COR-L47 (cell line): Measurements from ENCODE around the gene NPAS3.
A peak's percentile ranks its signal among the peaks of the same experiment; 100 is the strongest.

Experiments
- DNase-seq: peaks from one replicate; lab custom pipeline; 2025; lab: John Stamatoyannopoulos, UW

Gene NPAS3

GRCh38 chr14:32940711-32941667 is 2.3 kb downstream of the NPAS3 start:
- DNase-seq = no peak

DNA sequence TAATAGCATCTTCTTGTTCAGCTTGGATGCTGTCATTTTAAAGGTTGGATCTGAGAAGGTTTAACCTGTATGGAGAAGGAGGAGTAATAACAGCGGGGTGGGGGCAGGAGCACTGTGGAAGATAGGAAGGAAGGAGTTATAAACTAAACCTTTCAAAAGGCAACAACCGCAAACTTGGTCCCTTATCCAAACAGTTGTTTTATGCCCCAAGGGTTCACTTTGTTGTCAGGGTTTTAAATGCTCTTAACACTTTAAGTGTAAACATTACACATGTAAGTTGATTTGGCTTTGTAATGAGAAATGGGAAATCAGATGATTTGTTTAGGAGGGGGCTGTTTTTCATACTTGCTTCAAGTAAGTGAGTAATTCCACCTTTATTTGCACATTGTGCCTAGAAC is 3.0 kb downstream of the NPAS3 start:
- DNase-seq = no peak

DNA sequence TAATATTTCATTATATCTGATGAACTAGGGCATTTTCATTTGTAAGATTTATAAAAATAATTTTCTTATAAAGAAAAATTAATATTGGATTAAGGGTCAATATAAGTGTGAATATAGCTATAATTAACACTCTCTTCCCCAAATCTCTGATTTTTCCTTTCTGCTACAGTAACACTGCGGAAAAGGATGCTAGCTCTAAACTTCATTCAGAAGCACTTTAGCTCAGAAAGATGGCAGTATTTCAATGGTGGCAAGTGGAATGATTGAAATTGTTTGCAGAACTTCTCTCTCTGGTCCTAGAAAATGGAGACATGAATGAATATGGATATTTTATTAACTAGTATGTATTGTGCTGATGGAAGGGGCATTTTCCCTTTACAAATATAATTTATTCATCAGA is 8.4 kb downstream of the NPAS3 start:
- no peak for DNase-seq

- no peak for DNase-seq
Measured at GRCh38 chr14:32947792-32948191, 9.1 kb downstream of the NPAS3 start.

DNA sequence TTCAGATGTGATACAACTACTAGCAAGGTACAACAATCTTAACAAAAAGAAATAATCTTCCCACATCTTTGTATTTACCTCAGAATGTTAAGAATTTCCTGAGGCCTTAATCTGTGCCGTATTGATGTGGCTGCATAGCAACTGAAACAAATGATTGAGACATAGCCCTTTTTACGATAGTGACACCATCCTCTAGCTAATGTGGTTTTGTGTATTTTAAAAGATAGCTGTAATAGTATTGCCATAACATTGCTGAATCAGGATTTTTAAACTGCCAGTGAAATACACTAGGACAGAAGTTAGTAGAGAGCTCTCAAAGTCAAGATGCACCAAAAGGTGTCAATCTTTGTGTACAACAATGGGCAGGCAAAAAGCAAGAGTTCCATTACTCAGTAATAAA is 11.9 kb downstream of the NPAS3 start:
- DNase-seq = no peak

- DNase-seq = no peak
Measured at GRCh38 chr14:32967421-32967820, 28.7 kb downstream of the NPAS3 start.

DNA sequence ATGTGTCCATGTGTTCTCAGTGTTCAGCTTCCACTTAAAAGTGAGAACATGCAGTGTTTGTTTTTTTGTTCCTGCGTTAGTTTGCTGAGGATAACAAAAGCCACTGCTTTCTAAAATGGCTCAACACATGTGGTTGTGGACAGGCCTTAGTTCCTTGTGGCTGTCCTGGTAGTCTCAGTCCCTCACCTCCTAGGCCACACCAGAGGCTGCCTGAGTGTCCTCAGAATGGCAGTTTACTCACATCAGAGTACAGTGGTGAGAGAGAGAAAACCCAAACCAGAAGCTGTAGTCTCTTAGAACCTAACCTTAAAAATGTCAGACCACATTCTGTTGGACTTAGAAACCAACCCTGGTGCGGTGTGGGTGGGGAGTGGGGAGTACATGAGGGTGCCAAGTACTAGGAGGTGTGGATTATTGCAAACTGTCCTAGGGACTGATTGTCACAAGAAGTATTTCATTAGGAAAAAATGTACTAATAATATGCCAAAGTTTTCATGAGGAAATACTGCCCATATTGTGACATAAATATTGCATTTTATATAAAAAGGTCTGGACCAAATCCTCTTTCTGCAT is 30.4 kb downstream of the NPAS3 start:
- no peak for DNase-seq

DNA sequence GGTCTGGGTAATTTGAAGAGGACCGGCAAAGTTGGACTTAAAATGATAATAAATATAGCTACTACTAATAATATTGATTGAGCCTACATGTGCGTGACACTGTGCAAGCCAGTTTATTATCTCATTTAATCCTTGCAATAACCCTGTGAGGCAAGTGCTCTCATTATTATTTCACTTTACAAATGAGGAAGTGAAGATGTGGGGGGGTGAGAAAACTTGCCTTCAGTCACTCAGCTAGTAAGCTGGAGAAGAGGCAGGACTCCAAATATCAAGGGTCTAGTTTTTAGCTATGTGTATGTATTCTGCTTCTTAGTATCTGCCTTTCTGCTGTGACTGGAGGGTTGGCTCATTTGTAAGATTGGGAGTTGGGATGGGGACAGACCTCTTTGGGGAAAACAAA is 39.2 kb downstream of the NPAS3 start:
- DNase-seq = no peak

DNA sequence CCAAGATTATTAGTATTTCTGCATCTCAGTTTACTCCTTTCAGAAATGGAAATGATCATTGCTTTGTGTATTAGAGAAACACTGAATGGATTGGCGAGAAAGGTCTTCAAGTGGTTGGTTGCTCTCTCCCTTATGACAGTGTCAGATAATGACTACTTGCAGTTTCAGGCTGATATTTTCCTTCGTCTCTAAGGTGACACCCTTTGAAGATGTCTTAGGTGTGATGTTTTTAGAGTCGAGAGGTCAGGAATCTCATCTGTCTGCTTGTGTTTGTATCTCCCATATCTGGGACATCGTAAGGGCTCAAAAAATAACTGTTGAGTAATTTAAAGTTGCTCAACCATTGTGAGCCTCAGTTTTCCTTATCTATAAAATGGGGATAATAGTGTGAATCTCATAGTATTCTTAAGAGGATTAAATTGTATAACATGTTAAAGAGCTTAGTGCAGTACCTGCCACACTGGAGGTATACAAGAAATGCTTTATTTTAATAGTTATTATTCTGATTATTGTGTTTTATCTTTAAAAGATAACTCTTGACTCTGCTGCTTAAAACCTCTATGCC is 40.1 kb downstream of the NPAS3 start:
- no peak for DNase-seq

GRCh38 chr14:32980178-32980901 is 41.7 kb downstream of the NPAS3 start:
- no peak for DNase-seq

DNA sequence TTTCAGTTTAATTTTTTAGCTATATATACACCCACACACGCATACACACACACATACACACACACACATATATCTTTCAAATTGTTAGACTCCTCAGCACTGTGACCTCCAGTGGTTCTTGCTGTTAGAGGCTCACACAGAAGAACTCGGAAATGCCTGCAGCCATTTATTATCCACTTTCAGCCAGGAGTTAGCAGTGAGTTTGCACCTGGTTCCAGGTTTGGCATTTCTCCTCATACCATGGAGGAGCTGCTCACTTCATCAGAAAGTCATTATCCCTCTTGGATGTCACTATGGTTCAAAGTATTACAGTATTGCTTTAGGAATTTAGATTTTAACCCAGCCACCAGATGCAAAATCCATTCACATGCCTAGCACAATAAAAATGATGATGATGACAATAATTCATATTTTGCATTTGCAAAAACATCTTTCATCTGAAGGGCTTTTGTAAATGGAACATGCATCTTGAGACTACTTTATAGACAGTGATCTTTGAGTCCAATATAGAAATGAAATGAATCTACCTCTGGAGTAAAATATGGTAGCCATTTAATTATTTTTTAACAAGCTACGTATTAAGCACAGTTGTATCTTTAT is 42.3 kb downstream of the NPAS3 start:
- no peak for DNase-seq

DNA sequence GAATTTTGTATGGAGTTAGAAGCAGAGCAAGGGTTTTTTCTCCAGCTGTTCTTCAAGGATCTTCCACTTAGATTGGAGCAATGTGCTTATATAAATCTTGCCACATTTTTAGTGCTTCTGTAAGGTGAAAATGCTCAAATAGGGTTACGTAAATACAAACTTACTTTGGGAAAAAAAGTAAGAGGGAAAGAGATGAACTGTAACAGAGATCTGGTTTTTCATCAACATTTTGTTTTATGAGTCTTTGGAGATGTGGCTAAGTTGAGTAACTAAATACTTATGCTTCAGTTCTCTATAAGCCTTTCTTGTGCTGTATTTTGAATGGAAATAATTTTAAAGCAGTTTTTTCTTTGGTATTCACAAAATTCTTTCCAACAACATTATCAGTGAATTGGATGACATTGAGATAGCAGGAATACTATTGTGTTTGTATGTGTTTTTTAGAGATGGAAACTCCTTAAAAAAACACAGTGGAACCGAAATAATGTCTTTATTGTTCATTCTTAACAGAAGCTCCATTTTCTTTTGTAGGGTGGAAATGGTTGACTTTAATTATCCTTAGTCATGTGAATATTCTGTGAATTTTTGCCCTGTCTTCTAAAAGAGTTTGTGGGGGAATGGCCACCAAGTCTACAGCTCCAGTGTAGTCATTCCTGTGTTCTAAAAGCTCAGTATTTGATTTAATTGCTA is 45.7 kb downstream of the NPAS3 start:
- no peak for DNase-seq

DNA sequence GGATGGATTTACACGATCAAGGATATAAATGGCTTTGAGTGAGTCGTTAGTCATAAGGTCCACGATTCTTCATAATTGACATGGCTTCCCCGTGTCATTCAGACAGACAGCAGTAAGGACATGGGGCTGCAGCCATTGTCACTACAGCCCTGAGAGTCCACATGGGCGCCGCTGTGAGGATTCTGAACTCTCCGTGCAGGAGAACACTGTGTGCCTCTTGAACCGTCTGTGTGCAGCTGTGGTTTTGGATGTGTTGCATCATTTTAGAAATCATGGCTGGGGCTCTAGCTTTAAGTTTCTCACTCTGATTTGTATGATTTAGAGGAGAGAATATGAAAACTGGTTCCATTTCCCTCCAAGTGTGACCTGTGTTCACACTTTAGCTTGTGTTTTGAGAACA is 47.2 kb downstream of the NPAS3 start:
- DNase-seq = no peak

DNA sequence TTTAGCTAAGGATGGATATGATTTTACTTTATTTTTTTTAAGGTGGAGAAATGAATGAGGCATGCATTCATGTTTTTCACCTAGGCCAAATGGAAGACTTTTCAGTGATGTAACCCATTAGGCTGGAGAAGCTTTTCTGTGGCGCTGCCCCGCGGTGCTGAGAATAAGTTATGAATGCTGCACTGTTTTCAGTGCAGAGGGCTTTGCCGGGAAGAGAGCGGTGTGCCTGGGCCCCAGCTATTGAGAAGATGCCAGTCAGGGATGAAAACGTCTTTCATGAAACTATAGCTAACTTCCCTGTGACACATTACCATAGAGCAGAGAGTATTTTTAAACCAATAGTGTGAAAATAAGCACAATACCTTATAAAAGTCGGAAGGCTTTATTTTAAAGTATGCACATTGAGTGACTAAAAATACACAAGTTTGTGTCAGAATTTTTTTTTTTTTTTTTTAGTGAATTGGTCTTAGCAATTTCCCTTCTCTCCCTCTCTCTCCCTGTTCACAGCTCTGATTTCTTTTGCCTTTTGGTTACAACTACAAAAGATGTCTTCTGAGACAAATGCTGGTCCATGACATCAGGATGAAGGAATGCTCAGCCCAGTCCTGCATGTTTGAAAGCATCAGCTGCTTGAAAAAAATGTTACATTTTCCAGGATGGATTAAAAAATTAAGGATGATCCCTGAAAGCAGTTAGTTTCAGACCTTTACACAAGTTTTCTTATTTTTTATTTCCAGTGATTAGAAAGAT is 48.3 kb downstream of the NPAS3 start:
- DNase-seq = no peak

DNA sequence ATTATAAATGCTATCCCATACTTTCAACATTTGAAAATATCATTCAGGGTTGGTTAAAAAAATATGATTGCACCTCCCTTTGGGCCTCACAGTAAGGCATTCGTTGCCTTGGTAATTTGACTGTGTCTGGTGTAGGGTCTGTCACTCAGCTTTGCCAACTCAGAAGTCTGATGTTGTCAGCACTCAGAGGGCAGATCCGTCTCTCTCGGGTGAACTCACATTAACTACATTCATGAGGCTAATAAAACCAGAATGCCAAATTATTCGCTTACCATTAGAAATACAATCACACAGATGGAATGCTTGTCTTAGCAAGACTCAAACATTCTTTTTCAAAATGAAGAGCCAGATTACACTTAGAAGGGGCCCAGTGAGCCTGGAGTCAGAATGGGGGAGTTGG is 53.0 kb downstream of the NPAS3 start:
- DNase-seq = no peak

GRCh38 chr14:32993921-32994320 is 55.2 kb downstream of the NPAS3 start:
- no peak for DNase-seq

DNA sequence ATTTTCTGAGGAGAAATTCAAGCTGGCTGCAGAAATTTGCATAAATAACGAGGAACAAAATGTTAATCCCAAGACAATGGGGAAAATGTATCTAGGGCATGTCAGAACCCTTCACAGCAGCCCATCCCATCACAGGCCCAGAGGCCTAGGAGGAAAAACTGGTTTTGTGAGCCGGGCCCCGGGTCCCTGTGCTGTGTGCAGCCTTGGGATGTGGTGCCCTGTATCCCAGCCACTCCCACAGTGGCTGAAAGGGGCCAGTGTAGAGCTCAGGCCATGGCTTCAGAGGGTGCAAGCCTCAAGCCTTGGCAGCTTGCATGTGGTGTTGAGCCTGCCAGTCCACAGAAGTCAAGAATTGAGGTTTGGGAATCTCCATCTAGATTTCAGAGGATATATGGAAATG is 57.7 kb downstream of the NPAS3 start:
- no peak for DNase-seq

DNA sequence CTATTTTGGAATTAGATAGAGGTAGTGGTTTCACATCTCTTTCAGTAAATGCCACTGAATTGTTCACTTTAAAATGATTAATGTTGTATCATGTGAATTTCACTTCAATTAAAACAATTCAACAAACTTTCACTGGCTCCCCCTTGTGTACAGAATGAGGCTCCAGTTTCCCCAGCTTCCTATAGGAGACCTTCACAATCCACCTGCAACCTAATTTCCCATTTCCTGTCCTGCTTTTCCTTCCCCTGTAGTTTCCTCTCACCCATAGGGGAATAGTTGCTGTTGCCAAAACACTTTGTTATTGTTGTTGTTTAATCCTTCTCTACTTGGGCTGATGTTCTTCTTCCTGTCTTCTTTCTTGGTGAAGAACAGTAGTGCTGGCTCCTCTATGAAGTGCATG is 59.8 kb downstream of the NPAS3 start:
- DNase-seq = peak; percentile 12

DNA sequence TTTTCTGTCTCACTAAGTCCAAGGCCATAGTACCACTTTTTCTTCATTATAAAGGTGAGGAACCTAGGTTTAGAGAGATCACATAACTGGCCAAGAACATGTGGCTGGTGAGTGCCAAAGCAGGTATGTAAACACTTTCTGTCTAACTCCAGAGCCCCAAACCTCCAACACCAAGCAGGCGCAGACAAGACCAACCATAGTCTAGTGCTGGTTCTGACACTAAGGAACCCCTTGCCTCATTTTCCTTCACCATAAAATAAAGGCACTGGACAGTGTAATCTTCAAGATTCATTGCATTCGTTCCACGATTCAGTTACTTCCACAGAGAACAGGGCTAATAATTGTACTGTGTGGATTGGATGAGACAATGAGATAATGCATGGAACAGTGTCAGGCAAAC is 71.0 kb downstream of the NPAS3 start:
- DNase-seq = no peak

DNA sequence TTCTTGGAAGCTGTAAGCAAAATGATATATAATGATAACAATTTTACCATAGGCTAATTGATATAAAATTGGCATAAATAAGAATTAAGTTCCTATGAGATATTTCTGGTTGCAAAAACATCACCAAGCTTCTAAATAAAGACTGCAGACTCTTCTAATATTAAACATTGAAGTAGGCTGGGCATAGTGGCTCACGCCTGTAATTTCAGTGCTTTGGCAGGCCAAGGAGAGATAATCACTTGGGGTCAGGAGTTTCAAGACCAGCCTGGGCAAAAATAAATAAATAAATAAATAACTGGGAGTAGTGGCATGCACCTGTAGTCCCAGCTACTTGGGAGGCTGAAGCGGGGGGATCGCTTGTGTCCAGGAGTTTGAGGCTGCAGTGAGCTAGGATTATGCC is 71.8 kb downstream of the NPAS3 start:
- no peak for DNase-seq

DNA sequence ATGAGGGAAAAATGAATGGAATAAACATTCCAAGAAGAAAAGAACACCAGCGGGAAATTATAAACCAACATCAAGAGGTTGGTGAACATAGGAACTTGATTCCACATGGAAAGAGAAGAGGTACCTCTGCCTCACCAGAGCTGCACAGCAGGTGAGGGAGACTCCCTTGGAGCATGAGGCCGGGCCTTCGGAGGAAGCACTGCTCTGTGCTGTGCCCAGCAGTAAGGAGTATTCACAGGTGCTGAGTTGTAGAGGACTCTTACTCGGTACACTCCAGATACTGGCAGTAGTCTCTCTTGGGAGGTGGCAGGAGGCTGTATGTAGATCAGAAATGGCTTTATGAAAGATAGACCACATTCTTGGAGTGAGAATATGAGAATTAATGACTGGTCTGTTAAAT is 76.0 kb downstream of the NPAS3 start:
- no peak for DNase-seq
